GM21786 (cell line): Measurements from ENCODE around the gene ATF7.
"Not testable (repeated sequence)": the region's sequence is repeated elsewhere in the genome, so short reads cannot be mapped to it uniquely, and the experiment has no call there.

Experiments
- ATAC-seq: cut with Tn5 transposase; IDR thresholded peaks from one replicate; pipeline ENCODE4 v1.9.1; 2021; ENCODE audit not compliant: unreplicated experiment

The ATF7 gene

GRCh38 chr12:53631721-53632120 is 5.5 kb upstream of the ATF7 start:
- no peak for ATAC-seq

- ATAC-seq = no peak
These were observed 1.7 kb upstream of the ATF7 start for GRCh38 chr12:53627919-53628318.

- peak; percentile 2 for ATAC-seq
These were observed 554 bp upstream of the ATF7 start for GRCh38 chr12:53626702-53627169.

GRCh38 chr12:53625373-53625945 is 723 bp downstream of the ATF7 start:
- ATAC-seq = no peak

- ATAC-seq = no peak
These were observed 1.2 kb downstream of the ATF7 start for GRCh38 chr12:53624956-53625355.

GRCh38 chr12:53624458-53624857 is 1.7 kb downstream of the ATF7 start:
- no peak for ATAC-seq

- ATAC-seq = no peak
These were observed 2.4 kb downstream of the ATF7 start for GRCh38 chr12:53623548-53624385.

- no peak for ATAC-seq
These were observed 3.5 kb downstream of the ATF7 start for GRCh38 chr12:53622724-53623123.

- ATAC-seq = no peak
These were observed 7.9 kb downstream of the ATF7 start for GRCh38 chr12:53618275-53618674.

GRCh38 chr12:53617700-53618099 is 8.5 kb downstream of the ATF7 start:
- no peak for ATAC-seq

- no peak for ATAC-seq
These were observed 9.2 kb downstream of the ATF7 start for GRCh38 chr12:53616950-53617349.

- ATAC-seq = no peak
These were observed 12.4 kb downstream of the ATF7 start for GRCh38 chr12:53613821-53614220.

- ATAC-seq = no peak
These were observed 13.2 kb downstream of the ATF7 start for GRCh38 chr12:53612978-53613377.

GRCh38 chr12:53611304-53611703 is 14.9 kb downstream of the ATF7 start:
- ATAC-seq = no peak

- ATAC-seq = not testable (repeated sequence)
These were observed 19.5 kb downstream of the ATF7 start for GRCh38 chr12:53606688-53607087.

- ATAC-seq = no peak
These were observed 21.6 kb downstream of the ATF7 start for GRCh38 chr12:53604581-53604980.

GRCh38 chr12:53603804-53604203 is 22.4 kb downstream of the ATF7 start:
- ATAC-seq = no peak

GRCh38 chr12:53603196-53603595 is 23.0 kb downstream of the ATF7 start:
- ATAC-seq = no peak

- ATAC-seq = no peak
These were observed 23.9 kb downstream of the ATF7 start for GRCh38 chr12:53602176-53602864.

GRCh38 chr12:53601296-53601847 is 24.8 kb downstream of the ATF7 start:
- ATAC-seq = no peak

GRCh38 chr12:53600490-53601295 is 25.5 kb downstream of the ATF7 start:
- no peak for ATAC-seq
